ENCODE results near the gene LUZP4. TPM values are rescaled to one million over a fixed set of nuclear protein-coding genes. Genes with fewer than 3 reads are reported as not detected.
A peak's percentile ranks its signal among the peaks of the same experiment; 100 is the strongest.

LUZP4 gene
- total RNA-seq, 2 donors from 2014 or later = not detected

DNA sequence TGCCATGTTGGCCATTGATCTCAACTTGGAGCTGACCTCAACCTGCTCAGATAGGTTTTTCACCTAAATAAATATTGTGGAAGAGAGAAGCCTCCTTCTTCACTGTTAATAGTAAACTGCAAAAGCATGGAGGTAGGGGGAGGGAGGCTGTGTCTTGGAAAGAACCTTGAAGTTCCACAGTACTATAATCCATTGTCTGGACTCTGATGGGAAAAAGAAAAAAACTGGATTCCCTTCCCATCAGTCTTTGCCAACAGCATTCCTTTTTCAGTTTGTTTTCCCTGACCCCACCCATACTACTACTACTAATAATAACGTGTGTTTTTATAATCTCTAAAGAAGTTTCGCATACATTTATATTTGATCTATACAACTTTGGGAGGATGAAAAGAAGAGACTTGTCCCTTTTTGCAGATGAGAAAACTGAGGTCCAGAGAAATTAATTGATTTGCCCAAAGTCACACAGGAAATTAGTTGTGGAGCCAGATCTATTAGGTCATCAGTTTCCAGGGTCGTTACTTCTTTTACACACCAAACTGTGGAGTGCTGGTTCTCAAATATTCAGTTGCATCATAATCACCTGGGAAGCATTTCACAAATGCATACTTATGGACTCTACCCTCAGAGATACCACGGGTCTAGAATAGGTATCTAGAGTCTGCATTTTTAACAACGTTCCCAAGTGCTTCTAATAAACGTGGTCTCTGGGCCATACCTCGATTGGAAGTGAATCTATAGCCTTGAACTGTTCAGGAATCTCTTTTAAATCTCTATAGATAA, 59.1 kb downstream of the LUZP4 start:
- H3K9me3 Mint-ChIP-seq = no peaks in the 10 kb centered on the region
- no peaks in the 10 kb centered on the region for H3K36me3 Mint-ChIP-seq
- H3K27me3 Mint-ChIP-seq = peaks cover 0 to 5% of the 10 kb centered on the region in 2 donors
- H3K4me3 Mint-ChIP-seq = no peak overlapping the region
- ATAC-seq (no peak), DNase-seq (ENCODE audit: low spot score) (no peak)
- peaks cover 0 to 3% of the 10 kb centered on the region in 2 donors for H3K4me1 Mint-ChIP-seq (ENCODE audit: low read depth in 2 of 2)
- peak overlapping the region in 1 of 2 donors; percentile 48 for H3K27ac Mint-ChIP-seq

GRCh38 chrX:115350711-115351381, 61.3 kb downstream of the LUZP4 start:
- H3K9me3 Mint-ChIP-seq = no peaks in the 10 kb centered on the region

GRCh38 chrX:115356369-115356768, 66.9 kb downstream of the LUZP4 start:
- no peaks in the 10 kb centered on the region for H3K9me3 Mint-ChIP-seq
- no peak overlapping the region for H3K27ac Mint-ChIP-seq
- H3K4me1 Mint-ChIP-seq (ENCODE audit: low read depth in 2 of 2) = peaks cover 0 to 7% of the 10 kb centered on the region in 2 donors
- no peak overlapping the region for H3K4me3 Mint-ChIP-seq
- no peak for ATAC-seq
- H3K36me3 Mint-ChIP-seq = no peaks in the 10 kb centered on the region
- peaks cover 0 to 30% of the 10 kb centered on the region in 2 donors for H3K27me3 Mint-ChIP-seq
- DNase-seq (ENCODE audit: low spot score) = no peak

More at GRCh38 chrX:115350711-115351381, 61.3 kb downstream of the LUZP4 start:
- H3K36me3 Mint-ChIP-seq = no peaks in the 10 kb centered on the region
- no peak overlapping the region for H3K27ac Mint-ChIP-seq
- H3K27me3 Mint-ChIP-seq = peaks cover 0 to 18% of the 10 kb centered on the region in 2 donors
- H3K4me1 Mint-ChIP-seq (ENCODE audit: low read depth in 2 of 2) = no peaks in the 10 kb centered on the region
- H3K4me3 Mint-ChIP-seq = no peak overlapping the region
- DNase-seq (ENCODE audit: low spot score) = no peak
- ATAC-seq = no peak

Other genes with a start within 250 kb of the LUZP4 start
- gene RBMXL3, start 100.3 kb upstream of the LUZP4 start, total RNA-seq = not detected
- gene LRCH2, start 55.6 kb upstream of the LUZP4 start, total RNA-seq = not detected

All from natural killer cell treated with Interleukin-12 subunit alpha and Interleukin-12 subunit beta and Interleukin-15 and Interleukin-18, amount 100 ng/mL, for 72 hours (primary cell).